ENCODE measurements around the gene IER2. TPM values are rescaled to one million over a fixed set of nuclear protein-coding genes. Genes with fewer than 3 reads are reported as not detected.

The IER2 gene
- total and polyA plus RNA-seq, 9 of the 15 experiments (the other 6 are each of a cell fraction or from before 2014, with no cell fraction given): 4.5 to 205 (median 23.7) TPM

DNA sequence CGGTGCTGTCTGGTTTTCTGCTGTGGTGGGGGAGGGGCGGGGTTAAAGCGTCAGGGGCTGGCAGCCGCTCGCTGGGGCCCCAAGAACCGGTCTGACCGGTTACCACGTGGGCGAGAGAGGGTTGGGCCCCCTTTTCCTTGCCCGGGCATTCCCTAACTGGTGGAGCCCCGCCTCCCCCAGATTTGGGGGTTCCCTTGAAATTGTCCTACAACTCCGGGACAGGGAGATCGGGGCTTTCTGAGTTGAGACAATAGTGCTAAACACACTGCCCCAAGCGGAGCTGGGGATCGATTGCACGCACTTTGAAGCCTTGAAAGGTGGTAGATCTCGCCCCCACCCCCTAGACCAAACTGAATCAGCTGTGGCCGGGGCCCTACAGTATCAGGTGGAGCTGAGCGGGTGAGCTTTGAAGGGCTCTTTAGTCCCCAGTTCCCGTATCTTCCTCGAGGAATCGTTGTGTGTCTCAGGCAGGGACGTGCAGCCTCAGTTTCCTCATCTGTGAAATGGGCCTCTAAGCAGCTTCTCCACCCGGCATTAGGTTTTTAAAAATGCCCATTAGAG is 4.8 kb downstream of the IER2 start (continued):
- TF ChIP-seq, protein P1, sequence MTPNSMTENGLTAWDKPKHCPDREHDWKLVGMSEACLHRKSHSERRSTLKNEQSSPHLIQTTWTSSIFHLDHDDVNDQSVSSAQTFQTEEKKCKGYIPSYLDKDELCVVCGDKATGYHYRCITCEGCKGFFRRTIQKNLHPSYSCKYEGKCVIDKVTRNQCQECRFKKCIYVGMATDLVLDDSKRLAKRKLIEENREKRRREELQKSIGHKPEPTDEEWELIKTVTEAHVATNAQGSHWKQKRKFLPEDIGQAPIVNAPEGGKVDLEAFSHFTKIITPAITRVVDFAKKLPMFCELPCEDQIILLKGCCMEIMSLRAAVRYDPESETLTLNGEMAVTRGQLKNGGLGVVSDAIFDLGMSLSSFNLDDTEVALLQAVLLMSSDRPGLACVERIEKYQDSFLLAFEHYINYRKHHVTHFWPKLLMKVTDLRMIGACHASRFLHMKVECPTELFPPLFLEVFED (CRISPR knock-in tag; conservative IDR thresholded peaks at IDR 0.05): peak; percentile 35; the same call in 1 of the 2 replicates
- no peak for TF ChIP-seq DDX20 (tag; IDR thresholded peaks at IDR 0.05; ENCODE audit: low read depth)
- TF ChIP-seq JUND (IDR thresholded peaks at IDR 0.05; ENCODE audit: borderline replicate concordance, low read depth, low read length): no peak
- TF ChIP-seq JUND (tag; IDR thresholded peaks at IDR 0.05; ENCODE audit: borderline replicate concordance, low read depth, low read length): no peak
- TF ChIP-seq ELF2 (CRISPR knock-in tag; IDR thresholded peaks at IDR 0.05): no peak
- TF ChIP-seq, protein P2, sequence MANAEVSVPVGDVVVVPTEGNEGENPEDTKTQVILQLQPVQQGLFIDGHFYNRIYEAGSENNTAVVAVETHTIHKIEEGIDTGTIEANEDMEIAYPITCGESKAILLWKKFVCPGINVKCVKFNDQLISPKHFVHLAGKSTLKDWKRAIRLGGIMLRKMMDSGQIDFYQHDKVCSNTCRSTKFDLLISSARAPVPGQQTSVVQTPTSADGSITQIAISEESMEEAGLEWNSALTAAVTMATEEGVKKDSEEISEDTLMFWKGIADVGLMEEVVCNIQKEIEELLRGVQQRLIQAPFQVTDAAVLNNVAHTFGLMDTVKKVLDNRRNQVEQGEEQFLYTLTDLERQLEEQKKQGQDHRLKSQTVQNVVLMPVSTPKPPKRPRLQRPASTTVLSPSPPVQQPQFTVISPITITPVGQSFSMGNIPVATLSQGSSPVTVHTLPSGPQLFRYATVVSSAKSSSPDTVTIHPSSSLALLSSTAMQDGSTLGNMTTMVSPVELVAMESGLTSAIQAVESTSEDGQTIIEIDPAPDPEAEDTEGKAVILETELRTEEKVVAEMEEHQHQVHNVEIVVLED (CRISPR knock-in tag; IDR thresholded peaks at IDR 0.05): no peak
- TF ChIP-seq MCM2 (IDR thresholded peaks at IDR 0.05; ENCODE audit: low read depth): no peak
- TF ChIP-seq DNMT1 (IDR thresholded peaks at IDR 0.05): no peak
- TF ChIP-seq CTBP1 (IDR thresholded peaks at IDR 0.05; ENCODE audit: borderline replicate concordance): no peak
- no peak for TF ChIP-seq ZNF354B (CRISPR knock-in tag; IDR thresholded peaks at IDR 0.05)
- TF ChIP-seq ZEB2 (IDR thresholded peaks at IDR 0.05): no peak
- TF ChIP-seq STAG1 (CRISPR knock-in tag; IDR thresholded peaks at IDR 0.05; ENCODE audit: borderline replicate concordance): no peak
- no peak for TF ChIP-seq ZNF830 (CRISPR knock-in tag; IDR thresholded peaks at IDR 0.05)
- TF ChIP-seq, protein P3, sequence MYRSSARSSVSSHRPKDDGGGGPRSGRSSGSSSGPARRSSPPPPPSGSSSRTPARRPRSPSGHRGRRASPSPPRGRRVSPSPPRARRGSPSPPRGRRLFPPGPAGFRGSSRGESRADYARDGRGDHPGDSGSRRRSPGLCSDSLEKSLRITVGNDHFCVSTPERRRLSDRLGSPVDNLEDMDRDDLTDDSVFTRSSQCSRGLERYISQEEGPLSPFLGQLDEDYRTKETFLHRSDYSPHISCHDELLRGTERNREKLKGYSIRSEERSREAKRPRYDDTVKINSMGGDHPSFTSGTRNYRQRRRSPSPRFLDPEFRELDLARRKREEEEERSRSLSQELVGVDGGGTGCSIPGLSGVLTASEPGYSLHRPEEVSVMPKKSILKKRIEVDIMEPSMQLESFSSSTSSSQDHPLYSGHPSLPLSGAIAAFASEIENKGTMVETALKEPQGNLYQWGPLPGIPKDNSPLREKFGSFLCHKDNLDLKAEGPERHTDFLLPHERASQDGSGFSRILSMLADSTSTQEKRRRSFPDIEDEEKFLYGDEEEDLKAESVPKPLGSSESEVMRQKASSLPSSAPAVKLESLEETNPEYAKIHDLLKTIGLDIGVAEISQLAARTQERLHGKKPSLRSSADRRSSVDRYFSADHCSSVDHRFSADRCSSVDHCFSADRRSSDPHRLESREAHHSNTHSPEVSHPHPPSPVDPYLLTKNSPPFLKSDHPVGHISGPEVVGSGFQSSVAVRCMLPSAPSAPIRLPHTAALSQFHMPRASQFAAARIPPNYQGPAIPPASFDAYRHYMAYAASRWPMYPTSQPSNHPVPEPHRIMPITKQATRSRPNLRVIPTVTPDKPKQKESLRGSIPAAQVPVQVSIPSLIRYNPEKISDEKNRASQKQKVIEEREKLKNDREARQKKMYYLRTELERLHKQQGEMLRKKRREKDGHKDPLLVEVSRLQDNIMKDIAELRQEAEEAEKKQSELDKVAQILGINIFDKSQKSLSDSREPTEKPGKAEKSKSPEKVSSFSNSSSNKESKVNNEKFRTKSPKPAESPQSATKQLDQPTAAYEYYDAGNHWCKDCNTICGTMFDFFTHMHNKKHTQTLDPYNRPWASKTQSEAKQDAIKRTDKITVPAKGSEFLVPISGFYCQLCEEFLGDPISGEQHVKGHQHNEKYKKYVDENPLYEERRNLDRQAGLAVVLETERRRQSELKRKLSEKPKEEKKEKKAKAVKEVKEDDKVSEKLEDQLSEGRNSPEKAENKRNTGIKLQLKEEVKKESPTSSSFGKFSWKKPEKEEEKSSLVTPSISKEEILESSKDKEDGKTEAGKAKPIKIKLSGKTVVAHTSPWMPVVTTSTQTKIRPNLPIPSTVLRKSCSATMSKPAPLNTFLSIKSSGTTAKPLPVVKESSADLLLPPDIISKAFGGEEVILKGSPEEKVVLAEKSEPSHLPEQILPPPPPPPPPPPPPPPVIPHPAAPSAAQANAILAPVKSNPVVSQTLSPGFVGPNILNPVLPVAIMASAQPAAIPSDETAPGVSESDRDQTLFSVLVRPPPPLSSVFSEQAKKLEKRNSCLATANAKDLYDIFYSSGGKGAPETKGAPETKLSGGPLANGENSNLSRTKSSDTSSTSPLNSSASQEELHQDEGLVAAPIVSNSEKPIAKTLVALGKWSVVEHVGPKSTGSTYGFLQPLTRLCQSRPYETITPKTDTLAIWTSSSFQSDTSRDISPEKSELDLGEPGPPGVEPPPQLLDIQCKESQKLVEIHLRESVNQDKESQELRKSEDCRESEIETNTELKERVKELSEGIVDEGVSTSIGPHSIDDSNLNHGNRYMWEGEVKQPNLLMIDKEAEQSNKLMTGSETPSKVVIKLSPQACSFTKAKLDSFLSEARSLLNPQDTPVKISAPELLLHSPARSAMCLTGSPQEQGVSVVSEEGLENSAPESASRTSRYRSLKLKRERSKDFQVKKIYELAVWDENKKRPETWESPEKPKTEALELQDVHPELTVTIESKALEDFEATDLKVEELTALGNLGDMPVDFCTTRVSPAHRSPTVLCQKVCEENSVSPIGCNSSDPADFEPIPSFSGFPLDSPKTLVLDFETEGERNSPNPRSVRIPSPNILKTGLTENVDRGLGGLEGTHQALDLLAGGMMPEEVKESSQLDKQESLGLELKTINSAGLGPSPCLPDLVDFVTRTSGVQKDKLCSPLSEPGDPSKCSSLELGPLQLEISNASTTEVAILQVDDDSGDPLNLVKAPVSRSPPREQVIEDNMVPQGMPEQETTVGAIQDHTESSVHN (IDR thresholded peaks at IDR 0.05; ENCODE audit: borderline replicate concordance in 1 of 2, low read depth in 1 of 2): peak in 1 of 2 experiments; percentile 67; a peak in 1 of 4 replicates
- TF ChIP-seq CBX3 (IDR thresholded peaks at IDR 0.05; ENCODE audit: borderline replicate concordance in 1 of 2, low read length in 2 of 2): 0 out of 3 replicates have a peak, but pooled peaks of 1 of the 2 experiments have one; percentile 16
- TF ChIP-seq TAF9B (IDR thresholded peaks at IDR 0.05; ENCODE audit: partially characterized antibody): peak; percentile 36
